Heart right ventricle (tissue), 16 donors: ENCODE results near the gene PRKN. TPM values are rescaled to one million over a fixed set of nuclear protein-coding genes. Genes with fewer than 3 reads are reported as not detected.

ENCODE experiments used
- ATAC-seq, 8 donors: fragments of 200-7000 bp; cut with Tn5 transposase; one replicate each; pipeline ENCODE4 v1.9.1; 2020; ENCODE audit warnings: mild to moderate bottlenecking in 8 of 8, moderate library complexity in 8 of 8, moderate number of reproducible peaks in 1 of 8
- DNase-seq, 2 donors: peaks; one replicate each; pipeline ENCODE4 v3.0.0-alpha.2; 2020
- H3K27ac ChIP-seq, 10 donors: fragments of 200-600 bp; sonication (generic) in 2 of 10; one replicate each; pipeline versions ENCODE4 v1.5.0 to v1.8.0; 2020 to 2022; ENCODE audit warnings: mild to moderate bottlenecking in 3 of 10
- H3K27me3 ChIP-seq, 7 donors: fragments of 200-600 bp; one replicate each; pipeline ENCODE4 v1.8.0; 2021 to 2022; ENCODE audit warnings: mild to moderate bottlenecking in 2 of 7
- H3K36me3 ChIP-seq, 9 donors: fragments of 200-600 bp; sonication (generic) in 1 of 9; one replicate each; pipeline versions ENCODE4 v1.5.0 to v1.8.0; 2020 to 2022; ENCODE audit warnings: mild to moderate bottlenecking in 2 of 9
- H3K4me1 ChIP-seq, 9 donors: fragments of 200-600 bp; sonication (generic) in 1 of 9; one replicate each; pipeline versions ENCODE4 v1.5.0 to v1.8.0; 2020 to 2022; ENCODE audit warnings: mild to moderate bottlenecking in 4 of 9
- H3K4me3 ChIP-seq, 10 donors: fragments of 200-600 bp; sonication (generic) in 2 of 10; one replicate each; pipeline versions ENCODE4 v1.5.0 to v1.8.0; 2020 to 2022; ENCODE audit warnings: mild to moderate bottlenecking in 7 of 10, moderate library complexity in 2 of 10
- H3K9me3 ChIP-seq, 11 donors: fragments of 200-600 bp in 10 of 11; sonication (generic) in 2 of 11; one replicate each; pipeline versions ENCODE4 v1.5.0 to v1.8.0; 2013 to 2022; ENCODE audit warnings: mild to moderate bottlenecking in 2 of 11, control low read depth in 1 of 11, moderate library complexity in 1 of 11
- CTCF ChIP-seq, 9 donors: fragments of 200-600 bp; sonication (generic) in 2 of 9; IDR thresholded peaks; one replicate each; pipeline versions ENCODE4 v1.5.0 to v1.8.0; 2021 to 2022; ENCODE audit warnings: antibody characterized with exemption in 9 of 9, mild to moderate bottlenecking in 5 of 9, moderate library complexity in 1 of 9
- WGBS, 2 donors: extraction: QIAGEN DNeasy Blood & Tissue Kit; methylation state at CpG; one replicate each; pipeline ENCODE4 v1.1.7; 2013; ENCODE audit warnings: inconsistent platforms in 1 of 2; 5-methylcytosine and 5-hydroxymethylcytosine counted together
- intact Hi-C, 10 donors: fragments of 100-400 bp; cut with DNase I; formaldehyde crosslinking; loops; one replicate each; pipeline versions ENCODE4 v1.11.1 to v1.14.2; 2022
- polyA plus RNA-seq, 2 donors: library from polyadenylated mRNA; stranded (reverse); fragments of 200-250 nt; gene quantifications; one replicate each; pipeline ENCODE4 v1.2.3, GENCODE V29; 2013
- total RNA-seq, 10 donors: library from RNA; stranded (reverse); fragmentation: NEBNext Ultra II Directional in 3 of 10; extraction: Animal tissue kit (Norgen Biotek cat#: 25700) in 3 of 10; gene quantifications; one replicate each; pipeline versions ENCODE4 v1.2.1 to v1.2.4, GENCODE V29; 2021 to 2023
- donor health status: Arrhythmogenic right ventricular cardiomyopathy.
- donor health status: ischemic (EF 13 %, LVEDD 7.1; RV severe dilation, severe dysfunction).
- donor health status: healthy with polysubstance abuse.
- donor health status: DM: no; HTN: yes; CAD: no.
- donor health status: DM: no; HTN: no; CAD: no.
- donor health status: ischemic (EF 25% LVEDD 6.9; RV normal size, moderate dysfunction).
- donor health status: ischemic (EF 25% LVEDD 5.7; RV mildly dilated, moderate dysfunction).
- donor health status: healthy.
- donor health status: DM: yes; HTN: yes; CAD: no.
- donor health status: Ischemic cardiomyopathy.
- donor health status: ischemic (EF 35%, LVEDD 5.7; RV mildly dilated, moderate dysfunction).
- donor health status: nonischemic (EF 11% LVEDD 7.7; RV severe dilation, severe dysfunction).
- donor health status: DM: yes; HTN: yes; CAD: no.
- donor health status: PGD.
- donor health status: ischemic (EF 29% LVEDD 5.4; RV normal size, mild dysfunction).
- donor health status: nonischemic (EF 23%, LVEDD 6.1; RV moderate dilation, normal function).

The PRKN gene
- total and polyA plus RNA-seq, 12 donors: 2.3 to 27.7 (median 26.3) TPM

- ATAC-seq: no peak
- intact Hi-C loops: no loop called here
Measured at GRCh38 chr6:162336359-162336758, 391.2 kb downstream of the PRKN start.

GRCh38 chr6:162332365-162332764, 395.2 kb downstream of the PRKN start:
- no peak for TF ChIP-seq CTCF (IDR thresholded peaks at IDR 0.05)
- Histone ChIP-seq H3K27me3 (no peaks in the 10 kb centered on the region), H3K4me3 (no peak overlapping the region), H3K36me3 (no peaks in the 10 kb centered on the region), H3K4me1 (peaks cover 0 to 4% (median 0%) of the 10 kb centered on the region in 9 donors), H3K27ac (no peak overlapping the region), H3K9me3 (peaks cover 0 to 15% (median 8%) of the 10 kb centered on the region in 11 donors)
- DNase-seq: no peak
- no peak for ATAC-seq
- 95 to 96% methylated on average over 4 of the region's 4 CpGs for WGBS, 2 donors
- intact Hi-C loops: no loop called here

More at GRCh38 chr6:162336359-162336758, 391.2 kb downstream of the PRKN start:
- Histone ChIP-seq H3K4me1 (peaks cover 0 to 4% (median 0%) of the 10 kb centered on the region in 9 donors), H3K27me3 (no peaks in the 10 kb centered on the region), H3K9me3 (peaks cover 0 to 15% (median 5%) of the 10 kb centered on the region in 11 donors), H3K4me3 (no peak overlapping the region), H3K36me3 (no peaks in the 10 kb centered on the region), H3K27ac (no peak overlapping the region)
- DNase-seq: no peak
- TF ChIP-seq CTCF (IDR thresholded peaks at IDR 0.05): no peak
- 91 to 93% methylated on average over 6 of the region's 6 CpGs for WGBS, 2 donors

GRCh38 chr6:162331911-162332310, 395.7 kb downstream of the PRKN start:
- Histone ChIP-seq H3K36me3 (no peaks in the 10 kb centered on the region), H3K9me3 (peaks cover 0 to 15% (median 8%) of the 10 kb centered on the region in 11 donors), H3K4me1 (peaks cover 0 to 1% (median 0%) of the 10 kb centered on the region in 9 donors), H3K4me3 (no peak overlapping the region), H3K27ac (no peak overlapping the region), H3K27me3 (no peaks in the 10 kb centered on the region)
- DNase-seq (no peak), ATAC-seq (no peak)
- intact Hi-C loops: no loop called here
- WGBS, 2 donors: 74 to 76% methylated on average over 1 of the region's 1 CpG
- TF ChIP-seq CTCF (IDR thresholded peaks at IDR 0.05): no peak

GRCh38 chr6:162325826-162326225, 401.7 kb downstream of the PRKN start:
- no peaks in the 10 kb centered on the region for H3K27me3 ChIP-seq
- intact Hi-C loops: no loop called here
- no peak overlapping the region for H3K27ac ChIP-seq
- WGBS, 2 donors: 93% methylated on average over 4 of the region's 4 CpGs
- no peaks in the 10 kb centered on the region for H3K36me3 ChIP-seq
- H3K9me3 ChIP-seq: peaks cover 0 to 32% (median 13%) of the 10 kb centered on the region in 11 donors
- ATAC-seq (no peak), DNase-seq (no peak)
- H3K4me1 ChIP-seq: no peaks in the 10 kb centered on the region
- TF ChIP-seq CTCF (IDR thresholded peaks at IDR 0.05): no peak
- no peak overlapping the region for H3K4me3 ChIP-seq
